ENCODE measurements around the gene RSBN1L.
"Not testable (repeated sequence)": the region's sequence is repeated elsewhere in the genome, so short reads cannot be mapped to it uniquely, and the experiment has no call there.

RSBN1L gene

GRCh38 chr7:77783545-77783944, 87.3 kb downstream of the RSBN1L start:
- Histone ChIP-seq H3K27me3 (ENCODE audit: insufficient read depth, low read depth) (no peaks in the 10 kb centered on the region), H2AFZ (ENCODE audit: low read depth) (no peak overlapping the region), H3K27ac (no peak overlapping the region), H3K79me2 (ENCODE audit: insufficient read depth, low read depth) (no peaks in the 10 kb centered on the region), H3K9ac (no peak overlapping the region), H3K36me3 (ENCODE audit: insufficient read depth) (no peaks in the 10 kb centered on the region), H3K4me1 (ENCODE audit: low read depth, poor library complexity, severe bottlenecking) (no peaks in the 10 kb centered on the region), H4K20me1 (ENCODE audit: insufficient read depth) (no peaks in the 10 kb centered on the region), H3K4me2 (no peak overlapping the region), H3K4me3 (IDR thresholded peaks at IDR 0.05; ENCODE audit: insufficient read depth, low read depth, low read length) (no peak overlapping the region)
- no peak for TF ChIP-seq CTCF (conservative IDR thresholded peaks at IDR 0.05; ENCODE audit: low read depth, low read length)

GRCh38 chr7:77784426-77784825, 88.2 kb downstream of the RSBN1L start:
- not testable (repeated sequence) for H3K4me3 ChIP-seq (IDR thresholded peaks at IDR 0.05; ENCODE audit: insufficient read depth, low read depth, low read length); H3K36me3 ChIP-seq (ENCODE audit: insufficient read depth)

DNA sequence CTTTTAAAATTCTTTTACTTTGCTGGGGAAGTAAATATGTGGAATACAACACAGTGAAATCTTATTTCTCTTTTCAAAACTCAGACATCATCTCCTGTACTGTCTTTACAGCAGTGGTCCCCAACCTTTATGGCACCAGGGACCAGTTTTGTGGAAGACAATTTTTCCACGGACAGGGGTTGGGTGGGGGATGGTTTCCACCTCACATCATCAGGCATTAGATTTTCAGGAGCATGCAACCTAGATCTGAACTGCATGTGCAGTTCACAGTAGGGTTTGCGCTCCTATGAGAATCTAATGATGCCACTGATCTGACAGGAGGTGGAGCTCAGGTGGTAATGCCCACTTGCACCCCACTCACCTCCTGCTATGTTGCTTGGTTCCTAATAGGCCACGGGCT, 89.8 kb downstream of the RSBN1L start:
- Histone ChIP-seq H4K20me1 (ENCODE audit: insufficient read depth) (no peaks in the 10 kb centered on the region), H3K4me2 (no peak overlapping the region), H3K36me3 (ENCODE audit: insufficient read depth) (no peaks in the 10 kb centered on the region), H3K27ac (no peak overlapping the region), H3K9ac (no peak overlapping the region), H3K4me3 (IDR thresholded peaks at IDR 0.05; ENCODE audit: insufficient read depth, low read depth, low read length) (no peak overlapping the region), H2AFZ (ENCODE audit: low read depth) (no peak overlapping the region), H3K27me3 (ENCODE audit: insufficient read depth, low read depth) (no peaks in the 10 kb centered on the region), H3K4me1 (ENCODE audit: low read depth, poor library complexity, severe bottlenecking) (no peaks in the 10 kb centered on the region), H3K79me2 (ENCODE audit: insufficient read depth, low read depth) (no peaks in the 10 kb centered on the region)
- no peak for TF ChIP-seq CTCF (conservative IDR thresholded peaks at IDR 0.05; ENCODE audit: low read depth, low read length)

More at GRCh38 chr7:77784426-77784825, 88.2 kb downstream of the RSBN1L start:
- not testable (repeated sequence) for H3K27me3 ChIP-seq (ENCODE audit: insufficient read depth, low read depth); H3K4me2 ChIP-seq; H3K79me2 ChIP-seq (ENCODE audit: insufficient read depth, low read depth); H3K9ac ChIP-seq; H4K20me1 ChIP-seq (ENCODE audit: insufficient read depth); H3K27ac ChIP-seq; H3K4me1 ChIP-seq (ENCODE audit: low read depth, poor library complexity, severe bottlenecking); H2AFZ ChIP-seq (ENCODE audit: low read depth)

DNA sequence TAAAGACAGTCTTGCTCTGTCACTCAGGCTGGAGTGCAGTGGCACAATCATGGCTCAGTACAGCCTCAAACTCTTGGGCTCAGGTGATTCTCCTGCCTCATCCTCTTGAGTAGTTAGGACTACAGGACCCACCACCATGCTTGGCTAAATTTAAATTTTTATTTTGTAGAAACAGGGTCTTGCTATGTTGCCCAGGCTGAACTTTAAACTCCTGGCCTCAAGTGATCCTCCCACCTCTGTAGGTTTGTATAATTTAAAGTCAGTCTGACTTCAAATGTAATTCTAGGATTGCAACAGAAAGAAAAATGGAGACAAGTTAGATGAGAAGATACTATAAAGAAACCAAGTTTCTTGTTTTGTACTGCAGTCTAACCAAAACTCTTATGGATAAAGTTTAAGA, 90.5 kb downstream of the RSBN1L start:
- no peak overlapping the region for H3K4me2 ChIP-seq
- no peaks in the 10 kb centered on the region for H3K36me3 ChIP-seq (ENCODE audit: insufficient read depth)
- no peaks in the 10 kb centered on the region for H3K4me1 ChIP-seq (ENCODE audit: low read depth, poor library complexity, severe bottlenecking)
- H3K27ac ChIP-seq = no peak overlapping the region
- no peaks in the 10 kb centered on the region for H3K27me3 ChIP-seq (ENCODE audit: insufficient read depth, low read depth)
- no peak overlapping the region for H3K4me3 ChIP-seq (IDR thresholded peaks at IDR 0.05; ENCODE audit: insufficient read depth, low read depth, low read length)
- no peaks in the 10 kb centered on the region for H3K79me2 ChIP-seq (ENCODE audit: insufficient read depth, low read depth)
- TF ChIP-seq CTCF (conservative IDR thresholded peaks at IDR 0.05; ENCODE audit: low read depth, low read length) = no peak
- no peak overlapping the region for H3K9ac ChIP-seq
- H4K20me1 ChIP-seq (ENCODE audit: insufficient read depth) = no peaks in the 10 kb centered on the region
- no peak overlapping the region for H2AFZ ChIP-seq (ENCODE audit: low read depth)

DNA sequence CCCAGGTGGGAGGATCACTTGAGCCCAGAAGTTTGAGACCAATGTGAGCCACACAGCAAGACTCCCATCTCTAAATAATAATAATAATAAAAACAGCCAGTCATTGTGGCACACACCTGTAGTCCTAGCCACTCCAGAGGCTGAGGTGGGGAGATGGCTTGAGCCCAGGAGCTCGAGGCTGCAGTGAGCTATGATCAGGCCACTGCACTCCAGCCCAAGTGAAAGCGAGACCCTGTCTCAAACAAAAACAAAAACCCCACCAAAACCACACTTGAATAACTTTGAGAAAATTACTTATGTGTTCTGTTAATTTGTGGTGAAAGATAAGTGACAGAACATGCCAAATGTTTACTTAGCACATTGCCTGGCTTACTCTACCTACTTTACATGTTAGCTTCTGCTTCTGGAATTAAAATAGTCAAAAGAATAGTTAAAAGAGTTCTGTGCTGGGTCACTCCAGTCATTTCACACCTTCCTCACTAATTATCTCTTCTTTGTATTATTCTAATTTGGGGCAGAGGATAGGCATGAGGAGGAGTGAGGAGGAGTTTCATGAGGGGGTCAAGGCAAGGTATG, 92.2 kb downstream of the RSBN1L start:
- Histone ChIP-seq H3K79me2 (ENCODE audit: insufficient read depth, low read depth) (no peaks in the 10 kb centered on the region), H3K4me3 (IDR thresholded peaks at IDR 0.05; ENCODE audit: insufficient read depth, low read depth, low read length) (no peak overlapping the region), H3K4me1 (ENCODE audit: low read depth, poor library complexity, severe bottlenecking) (no peaks in the 10 kb centered on the region), H3K36me3 (ENCODE audit: insufficient read depth) (no peaks in the 10 kb centered on the region), H4K20me1 (ENCODE audit: insufficient read depth) (no peaks in the 10 kb centered on the region), H3K4me2 (no peak overlapping the region), H2AFZ (ENCODE audit: low read depth) (no peak overlapping the region), H3K27ac (no peak overlapping the region), H3K27me3 (ENCODE audit: insufficient read depth, low read depth) (no peaks in the 10 kb centered on the region), H3K9ac (no peak overlapping the region)
- no peak for TF ChIP-seq CTCF (conservative IDR thresholded peaks at IDR 0.05; ENCODE audit: low read depth, low read length)

All from KMS-11 (cell line).